K562 (cell line): ENCODE results near the gene SEC61A1. TPM values are rescaled to one million over a fixed set of nuclear protein-coding genes. Genes with fewer than 3 reads are reported as not detected.

ENCODE experiments used
- ATAC-seq: fragments of 200-7000 bp; cut with Tn5 transposase; 3 replicates; pipeline ENCODE4 v1.9.1; 2020; ENCODE audit warnings: moderate library complexity
- BruUV-seq: library from RNA; stranded (reverse); fragments of 400-500 nt; replicated peaks from 2 replicates; lab custom pipeline; 2021; lab: Mats Ljungman, UMichigan
- CTCF ChIA-PET: fragments of 300-600 bp; formaldehyde crosslinking; extraction: SDS; loops from one replicate; lab custom pipeline; 2021; ENCODE audit warnings: low intra/inter-chr PET ratio; lab: Yijun Ruan, JAX
- POLR2A ChIA-PET: fragments of 300-600, 350-650 bp; sonication (Branson Sonifier 250); formaldehyde crosslinking; extraction: SDS; loops from one replicate; lab custom pipeline; 2021; ENCODE audit warnings: antibody characterized with exemption, inconsistent platforms; lab: Yijun Ruan, JAX
- DNase-seq, 4 experiments: peaks; one replicate each; pipeline versions ENCODE4 v3.0.0 to v3.0.0-alpha.2; 2011 to 2018; ENCODE audit warnings: low spot score in 3 of 4, mixed read lengths in 3 of 4; ENCODE audit errors: extremely low read depth in 1 of 4
- FAIRE-seq: peaks from 2 replicates; lab custom pipeline; 2011; peaks lifted over from hg19 to GRCh38; lab: Jason Lieb, UNC
- H2AFZ ChIP-seq: 2 replicates; pipeline ENCODE4 v1.6.0; 2011; ENCODE audit warnings: low read depth, low read length, control low read depth, inconsistent platforms
- H3K27ac ChIP-seq: fragments of 200-600 bp; 3 replicates; pipeline ENCODE4 v1.8.0; 2011; ENCODE audit warnings: low read depth, mild to moderate bottlenecking, control low read depth, inconsistent platforms, low read length, moderate library complexity, mixed read lengths; ENCODE audit errors: extremely low read depth
- H3K27me3 ChIP-seq, 2 experiments: fragments of 300-600 bp in 1 of 2; 2 replicates in 1 of 2; 3 replicates in 1 of 2; pipeline versions ENCODE4 v1.6.0 to v1.8.0; 2011; ENCODE audit warnings: inconsistent platforms in 2 of 2, low read length in 2 of 2, mild to moderate bottlenecking in 1 of 2, mixed read lengths in 1 of 2, moderate library complexity in 1 of 2; ENCODE audit not compliant: control insufficient read depth in 2 of 2, insufficient read depth in 2 of 2
- H3K36me3 ChIP-seq: fragments of 300-600 bp; 3 replicates; pipeline ENCODE4 v1.8.0; 2011; ENCODE audit warnings: mild to moderate bottlenecking, low read length, inconsistent platforms; ENCODE audit not compliant: control insufficient read depth, insufficient read depth
- H3K4me1 ChIP-seq, 2 experiments: fragments of 200-600 bp in 1 of 2; replicated peaks in 1 of 2; 2 replicates in 1 of 2; 3 replicates in 1 of 2; pipeline versions ENCODE4 v1.5.1 to v1.8.0; 2011; ENCODE audit warnings: inconsistent platforms in 2 of 2, low read length in 2 of 2, mild to moderate bottlenecking in 1 of 2, mixed read lengths in 1 of 2, moderate library complexity in 1 of 2; ENCODE audit not compliant: control insufficient read depth in 2 of 2, insufficient read depth in 2 of 2
- H3K4me2 ChIP-seq: 2 replicates; pipeline ENCODE4 v1.6.1; 2011; ENCODE audit warnings: low read length, control low read depth, inconsistent platforms, mixed read lengths; ENCODE audit not compliant: insufficient read depth
- H3K4me3 ChIP-seq: fragments of 200-600 bp; sonication (generic), shearing (Covaris generic); 2 replicates; pipeline ENCODE4 v1.5.1; 2016; ENCODE audit warnings: control low read depth, inconsistent platforms
- H3K79me2 ChIP-seq: fragments of 200-600 bp; 3 replicates; pipeline ENCODE4 v1.8.0; 2011; ENCODE audit warnings: low read length, inconsistent platforms; ENCODE audit not compliant: control insufficient read depth, insufficient read depth
- H3K9ac ChIP-seq, 2 experiments: 2 replicates each; pipeline versions ENCODE4 v1.6.0 to v1.6.1; 2011; ENCODE audit warnings: low read depth in 2 of 2, low read length in 2 of 2, control low read depth in 1 of 2, inconsistent platforms in 1 of 2, mild to moderate bottlenecking in 1 of 2, mixed read lengths in 1 of 2; ENCODE audit not compliant: insufficient read depth in 1 of 2
- H3K9me1 ChIP-seq: one replicate; pipeline ENCODE4 v1.6.0; 2011; ENCODE audit warnings: inconsistent platforms, mild to moderate bottlenecking, low read length, moderate library complexity; ENCODE audit not compliant: control insufficient read depth, insufficient read depth
- H3K9me3 ChIP-seq: replicated peaks from 2 replicates; pipeline ENCODE4 v1.5.1; 2011; ENCODE audit warnings: low read depth, low read length, inconsistent platforms; ENCODE audit not compliant: control insufficient read depth, insufficient read depth
- H4K20me1 ChIP-seq: replicated peaks from 2 replicates; pipeline ENCODE4 v1.6.1; 2011; ENCODE audit warnings: low read length, inconsistent platforms, mixed read lengths; ENCODE audit not compliant: control insufficient read depth, insufficient read depth
- CREB1 ChIP-seq, 2 experiments: sonication (generic) in 1 of 2; formaldehyde crosslinking in 1 of 2; IDR thresholded peaks; 2 replicates each; pipeline versions ENCODE4 v1.6.1 to v1.8.0; 2012 to 2022; ENCODE audit warnings: inconsistent platforms in 1 of 2, mild to moderate bottlenecking in 1 of 2, missing genetic modification reagents in 1 of 2, moderate library complexity in 1 of 2
- HDGF ChIP-seq: fragments of 450-650 bp; IDR thresholded peaks from 2 replicates; pipeline ENCODE4 v1.6.1; 2016
- KDM2B ChIP-seq: fragments of 250-450 bp; sonication (Bioruptor Pico); IDR thresholded peaks from 2 replicates; pipeline ENCODE4 v1.8.0; 2021; ENCODE audit warnings: mild to moderate bottlenecking, moderate library complexity
- MYC ChIP-seq, 2 experiments: fragments of 250-450 bp in 1 of 2; sonication (Bioruptor Pico) in 1 of 2; IDR thresholded peaks; 2 replicates each; pipeline versions ENCODE4 v1.5.1 to v1.6.1; 2012 to 2021; ENCODE audit warnings: low read depth in 2 of 2, borderline replicate concordance in 1 of 2, improper control_type of control experiment in 1 of 2, low read length in 1 of 2, mild to moderate bottlenecking in 1 of 2, moderate library complexity in 1 of 2
- MYNN ChIP-seq, 2 experiments: sonication (generic); formaldehyde crosslinking in 1 of 2; IDR thresholded peaks; 2 replicates each; pipeline versions ENCODE4 v1.5.0 to v1.6.1; 2016 to 2020; ENCODE audit warnings: antibody characterized with exemption in 1 of 2, missing genetic modification reagents in 1 of 2
- NONO ChIP-seq, 2 experiments: fragments of 200-400 bp in 1 of 2; fragments of 450-650 bp in 1 of 2; formaldehyde crosslinking in 1 of 2; IDR thresholded peaks; 2 replicates each; pipeline ENCODE4 v1.6.1; 2017; ENCODE audit warnings: low read depth in 2 of 2, mild to moderate bottlenecking in 2 of 2, moderate library complexity in 2 of 2, low read length in 1 of 2
- NR2C2 ChIP-seq, 2 experiments: fragments of 200-800 bp in 1 of 2; sonication (Bioruptor generic) in 1 of 2; sonication (generic) in 1 of 2; formaldehyde crosslinking in 1 of 2; IDR thresholded peaks; 2 replicates each; pipeline versions ENCODE4 v1.6.1 to v1.8.0; 2016 to 2022; ENCODE audit warnings: mild to moderate bottlenecking in 1 of 2, missing compliant biosample characterization in 1 of 2, missing genetic modification characterization in 1 of 2, missing genetic modification reagents in 1 of 2
- ZBTB40 ChIP-seq, 2 experiments: fragments of 450-650 bp in 1 of 2; sonication (generic) in 1 of 2; formaldehyde crosslinking in 1 of 2; IDR thresholded peaks; 2 replicates each; pipeline versions ENCODE4 v1.7.1 to v1.9.0; 2016 to 2022; ENCODE audit warnings: inconsistent platforms in 1 of 2, mild to moderate bottlenecking in 1 of 2, missing genetic modification reagents in 1 of 2
- ZBTB7A ChIP-seq: IDR thresholded peaks from 2 replicates; pipeline ENCODE4 v1.6.1; 2011; ENCODE audit warnings: low read depth, mild to moderate bottlenecking, low read length, moderate library complexity, borderline replicate concordance; ENCODE audit not compliant: control insufficient read depth
- ZC3H11A ChIP-seq: IDR thresholded peaks from 2 replicates; pipeline ENCODE4 v1.6.1; 2012; ENCODE audit warnings: low read depth, low read length, improper control_type of control experiment
- ZKSCAN8 ChIP-seq: fragments of 200-800 bp; sonication (Bioruptor generic); IDR thresholded peaks from 2 replicates; pipeline ENCODE4 v1.6.1; 2016; ENCODE audit warnings: missing genetic modification characterization, missing compliant biosample characterization
- WGBS: fragments of 100-300 bp; shearing (Covaris generic); methylation state at CpG from one replicate; pipeline ENCODE4 v1.1.6; 2016; ENCODE audit warnings: low coverage, mixed read lengths; ENCODE audit not compliant: insufficient coverage; ENCODE audit errors: missing lambda C conversion rate; 5-methylcytosine and 5-hydroxymethylcytosine counted together
- in situ Hi-C: fragments of 300-500 bp; cut with MboI; formaldehyde crosslinking; loops from 4 replicates; pipeline ENCODE4 v1.15.0; 2018; ENCODE audit warnings: inconsistent platforms, mixed read lengths
- intact Hi-C: fragments of 100-400 bp; cut with micrococcal nuclease; formaldehyde crosslinking; loops from 2 replicates; pipeline ENCODE4 v1.14.2; 2022
- polyA plus RNA-seq, 8 experiments: library from polyadenylated mRNA; depleted of rRNA in 4 of 8; stranded (reverse) in 5 of 8; unstranded in 3 of 8; fragments of >200 nt; fragmentation: Nextera tagmentation in 2 of 8; fragmentation: Illumina TruSeq in 1 of 8; extraction: Ambion mirVana in 2 of 8; extraction: Trizol in 1 of 8; gene quantifications; 2 replicates each; pipeline versions ENCODE4 v1.2.1 to v1.2.3, GENCODE V29; 2011 to 2014; ENCODE audit warnings: inconsistent platforms in 1 of 8, missing spikeins in 1 of 8
- total RNA-seq, 7 experiments: library from RNA; depleted of rRNA in 6 of 7; stranded (reverse); fragments of >200 nt in 6 of 7; fragmentation: Illumina TruSeq in 2 of 7; extraction: Trizol in 2 of 7; gene quantifications; 2 replicates each; pipeline versions ENCODE4 v1.2.1 to v1.2.3, GENCODE V29; 2011 to 2021; ENCODE audit warnings: low replicate concordance in 1 of 7

The SEC61A1 gene
- total and polyA plus RNA-seq, 9 of the 15 experiments (the other 6 are each of a cell fraction or from before 2014, with no cell fraction given): 1.9 to 140 (median 79.1) TPM

GRCh38 chr3:128073185-128073725, 21.0 kb downstream of the SEC61A1 start:
- H3K79me2 ChIP-seq: peaks cover 21% of the 10 kb centered on the region; the same call in 2 of the 3 replicates
- POLR2A ChIA-PET: interaction anchor here (0.6 to 2.9 kb wide), 5 partner anchors 8 to 787 kb away, joined by 3 to 23 read pairs (median 5); no protein-coding TSS in a partner anchor
- peaks cover 14 to 42% of the 10 kb centered on the region in 2 experiments for H3K4me1 ChIP-seq
- no peak for DNase-seq
- no peaks in the 10 kb centered on the region for H3K27me3 ChIP-seq
- H3K4me3 ChIP-seq: no peak overlapping the region
- H3K36me3 ChIP-seq: peaks cover 72% of the 10 kb centered on the region
- 0 out of 4 replicates have a peak overlapping the region, but pooled peaks of 1 of the 2 experiments have one; percentile 29 for H3K9ac ChIP-seq
- in situ Hi-C loops: no loop called here
- peaks cover 11% of the 10 kb centered on the region; the same call in 1 of the 2 replicates for H4K20me1 ChIP-seq
- no peak overlapping the region for H2AFZ ChIP-seq
- no peak for FAIRE-seq
- 90% methylated on average over 2 of the region's 6 CpGs for WGBS
- BruUV-seq: no TSS peak
- intact Hi-C loops: loop anchor here (10.0 kb wide), 1 partner anchor 422 kb away; the partner anchor contains the start of gene GATA2
- H3K27ac ChIP-seq: no peak overlapping the region
- H3K9me3 ChIP-seq: no peaks in the 10 kb centered on the region
- H3K4me2 ChIP-seq: no peak overlapping the region
- no peak for ATAC-seq
- H3K9me1 ChIP-seq: peaks cover 3% of the 10 kb centered on the region
- CTCF ChIA-PET: no interaction called here
- TF ChIP-seq NR2C2 (CRISPR knock-in tag; IDR thresholded peaks at IDR 0.05) (no peak), NR2C2 (tag; IDR thresholded peaks at IDR 0.05) (no peak), HDGF (no peak), ZC3H11A (no peak), ZBTB7A (no peak), NONO (IDR thresholded peaks at IDR 0.05; ENCODE audit: low read depth in 2 of 2, low read length in 1 of 2) (no peak), ZKSCAN8 (CRISPR knock-in tag) (no peak), ZBTB40 (IDR thresholded peaks at IDR 0.05) (no peak), ZBTB40 (CRISPR knock-in tag; IDR thresholded peaks at IDR 0.05) (no peak), MYC (IDR thresholded peaks at IDR 0.05; ENCODE audit: low read depth, low read length) (no peak), MYC (CRISPR knock-in tag; IDR thresholded peaks at IDR 0.05; ENCODE audit: borderline replicate concordance, low read depth) (no peak), MYNN (IDR thresholded peaks at IDR 0.05) (no peak), MYNN (CRISPR knock-in tag; IDR thresholded peaks at IDR 0.05) (no peak), KDM2B (CRISPR knock-in tag) (no peak), CREB1 (IDR thresholded peaks at IDR 0.05) (no peak), CREB1 (CRISPR knock-in tag; IDR thresholded peaks at IDR 0.05) (no peak)
